Measurements from ENCODE around the gene RNF181.

DNA sequence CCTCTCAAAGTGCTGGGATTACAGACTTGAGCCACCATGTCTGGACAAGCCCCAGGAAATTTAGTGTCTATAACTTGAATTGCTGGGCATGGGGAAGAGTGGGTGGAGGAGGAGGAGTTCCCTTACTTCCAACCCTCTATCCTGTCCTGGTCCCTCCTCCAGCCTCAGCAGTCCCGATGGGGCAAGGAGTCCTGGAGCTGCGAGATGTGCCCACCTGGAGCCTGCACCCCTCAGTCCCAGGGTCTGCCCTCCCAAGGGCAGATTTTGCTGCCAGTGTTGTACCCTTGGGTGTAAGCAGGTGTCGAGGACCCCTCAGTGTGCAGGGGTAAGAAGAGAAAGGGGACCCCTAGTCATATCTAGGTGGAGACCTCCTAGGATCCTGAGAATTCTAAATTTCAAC lies 15.3 kb upstream of the RNF181 start:
- TF ChIP-seq, protein P1, sequence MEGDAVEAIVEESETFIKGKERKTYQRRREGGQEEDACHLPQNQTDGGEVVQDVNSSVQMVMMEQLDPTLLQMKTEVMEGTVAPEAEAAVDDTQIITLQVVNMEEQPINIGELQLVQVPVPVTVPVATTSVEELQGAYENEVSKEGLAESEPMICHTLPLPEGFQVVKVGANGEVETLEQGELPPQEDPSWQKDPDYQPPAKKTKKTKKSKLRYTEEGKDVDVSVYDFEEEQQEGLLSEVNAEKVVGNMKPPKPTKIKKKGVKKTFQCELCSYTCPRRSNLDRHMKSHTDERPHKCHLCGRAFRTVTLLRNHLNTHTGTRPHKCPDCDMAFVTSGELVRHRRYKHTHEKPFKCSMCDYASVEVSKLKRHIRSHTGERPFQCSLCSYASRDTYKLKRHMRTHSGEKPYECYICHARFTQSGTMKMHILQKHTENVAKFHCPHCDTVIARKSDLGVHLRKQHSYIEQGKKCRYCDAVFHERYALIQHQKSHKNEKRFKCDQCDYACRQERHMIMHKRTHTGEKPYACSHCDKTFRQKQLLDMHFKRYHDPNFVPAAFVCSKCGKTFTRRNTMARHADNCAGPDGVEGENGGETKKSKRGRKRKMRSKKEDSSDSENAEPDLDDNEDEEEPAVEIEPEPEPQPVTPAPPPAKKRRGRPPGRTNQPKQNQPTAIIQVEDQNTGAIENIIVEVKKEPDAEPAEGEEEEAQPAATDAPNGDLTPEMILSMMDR (IDR thresholded peaks at IDR 0.05; ENCODE audit: insufficient read depth, low read length) = no peak
- TF ChIP-seq POLR2AphosphoS5 (IDR thresholded peaks at IDR 0.05; ENCODE audit: low read depth) (no peak), SPI1 (IDR thresholded peaks at IDR 0.05; ENCODE audit: borderline replicate concordance, low read depth) (no peak), GABPA (IDR thresholded peaks at IDR 0.05; ENCODE audit: low read depth) (no peak), REST (IDR thresholded peaks at IDR 0.05; ENCODE audit: insufficient replicate concordance, low read depth) (no peak)
